ENCODE data around the gene TEX52. TPM values are rescaled to one million over a fixed set of nuclear protein-coding genes. Genes with fewer than 3 reads are reported as not detected.
A peak's percentile ranks its signal among the peaks of the same experiment; 100 is the strongest.

The TEX52 gene
- total RNA-seq, 1 donor from 2014 or later = not detected

GRCh38 chr12:2804393-2805142, 52.3 kb downstream of the TEX52 start:
- DNase-seq (ENCODE audit: low spot score) = peak; percentile 83
- intact Hi-C loops (cut with DNase I) = no loop called here

GRCh38 chr12:2803635-2804392, 53.0 kb downstream of the TEX52 start:
- no peak for DNase-seq (ENCODE audit: low spot score)
- intact Hi-C loops (cut with DNase I) = no loop called here

- no peak for DNase-seq (ENCODE audit: low spot score)
- intact Hi-C loops (cut with DNase I) = no loop called here
These were observed 55.6 kb downstream of the TEX52 start for GRCh38 chr12:2801044-2801783.

- no peak for DNase-seq (ENCODE audit: low spot score)
- intact Hi-C loops (cut with DNase I) = no loop called here
These were observed 56.7 kb downstream of the TEX52 start for GRCh38 chr12:2800046-2800570.

Other genes with a start within 250 kb of the TEX52 start
- 36.5 TPM for gene FKBP4, start 62.1 kb downstream of the TEX52 start, total RNA-seq
- gene ITFG2, start 44.4 kb downstream of the TEX52 start, total RNA-seq = 13.9 TPM
- gene NRIP2, start 22.0 kb downstream of the TEX52 start, total RNA-seq = 2.9 TPM
- gene FOXM1, start 20.1 kb upstream of the TEX52 start, total RNA-seq = 0.24 TPM
- 8.3 TPM for gene RHNO1, start 20.2 kb upstream of the TEX52 start, total RNA-seq
- 6.2 TPM for gene TULP3, start 33.9 kb upstream of the TEX52 start, total RNA-seq
- gene TEAD4, start 102.4 kb upstream of the TEX52 start, total RNA-seq = 23.9 TPM
- gene TSPAN9, start 220.3 kb upstream of the TEX52 start, total RNA-seq = 299 TPM